Measurements from ENCODE around the gene CHD2. TPM values are rescaled to one million over a fixed set of nuclear protein-coding genes. Genes with fewer than 3 reads are reported as not detected.

Gene CHD2
- total and polyA plus RNA-seq, 4 donors = 38.0 to 144 (median 81.5) TPM

GRCh38 chr15:93072411-93073394 lies 172.6 kb downstream of the CHD2 start:
- Histone ChIP-seq H3K4me3 (ENCODE audit: low read length in 2 of 2) (peak overlapping the region; percentile 64 to 72), H3K27me3 (ENCODE audit: control insufficient read depth in 1 of 2, insufficient read depth in 2 of 2, low read length in 1 of 2) (no peaks in the 10 kb centered on the region), H3K36me3 (ENCODE audit: control insufficient read depth in 1 of 2, insufficient read depth in 2 of 2, low read length in 1 of 2) (no peaks in the 10 kb centered on the region), H3K4me1 (ENCODE audit: control insufficient read depth in 1 of 2, insufficient read depth in 2 of 2, low read length in 2 of 2) (no peaks in the 10 kb centered on the region), H3K27ac (ENCODE audit: low read depth in 1 of 2, low read length in 2 of 2) (peak overlapping the region in 1 of 2 donors; percentile 11), H3K9me3 (ENCODE audit: control insufficient read depth, low read length) (no peaks in the 10 kb centered on the region)
- intact Hi-C loops (cut with DNase I) = loop anchor here (5.0 kb wide), 3 partner anchors 35 to 270 kb away; no protein-coding TSS in a partner anchor
- 0 to 1% methylated on average over 79 to 96 of the region's 96 CpGs for WGBS, 2 donors
- DNase-seq (peak; percentile 87 to 96), ATAC-seq (ENCODE audit: low FRiP score) (peak; percentile 89)

DNA sequence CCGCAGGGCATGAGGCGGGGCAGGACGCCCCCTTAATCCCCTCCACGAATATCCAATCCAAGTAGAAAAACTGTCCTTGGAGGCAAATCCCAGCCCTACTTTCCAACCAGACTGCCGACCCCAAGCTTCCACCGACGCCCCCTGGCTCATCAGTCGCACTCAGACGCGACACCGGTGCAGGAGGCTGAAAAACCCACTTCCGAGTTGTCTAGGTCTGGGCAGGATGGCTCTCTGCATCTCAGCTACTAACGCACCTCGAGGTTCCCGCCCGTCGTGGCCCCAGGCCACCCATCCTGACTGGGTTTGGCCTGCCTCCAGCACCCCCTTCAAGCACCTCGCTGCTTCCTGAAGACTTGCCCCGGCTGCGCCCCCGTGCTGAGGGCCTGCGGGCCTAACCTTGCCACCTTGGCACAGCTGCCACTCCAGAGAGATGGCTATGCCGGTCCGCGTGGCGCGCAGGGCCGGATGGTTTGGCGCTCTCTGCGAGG lies 173.4 kb downstream of the CHD2 start:
- H3K27me3 ChIP-seq (ENCODE audit: control insufficient read depth in 1 of 2, insufficient read depth in 2 of 2, low read length in 1 of 2) = no peaks in the 10 kb centered on the region
- no peak overlapping the region for H3K4me3 ChIP-seq (ENCODE audit: low read length in 2 of 2)
- no peak overlapping the region for H3K27ac ChIP-seq (ENCODE audit: low read depth in 1 of 2, low read length in 2 of 2)
- WGBS, 2 donors = 55 to 57% methylated on average over 30 of the region's 30 CpGs
- no peaks in the 10 kb centered on the region for H3K36me3 ChIP-seq (ENCODE audit: control insufficient read depth in 1 of 2, insufficient read depth in 2 of 2, low read length in 1 of 2)
- H3K9me3 ChIP-seq (ENCODE audit: control insufficient read depth, low read length) = no peaks in the 10 kb centered on the region
- ATAC-seq (ENCODE audit: low FRiP score) = no peak
- no peaks in the 10 kb centered on the region for H3K4me1 ChIP-seq (ENCODE audit: control insufficient read depth in 1 of 2, insufficient read depth in 2 of 2, low read length in 2 of 2)
- intact Hi-C loops (cut with DNase I) = loop anchor here (5.0 kb wide), 3 partner anchors 36 to 271 kb away; no protein-coding TSS in a partner anchor
- no peak for DNase-seq

DNA sequence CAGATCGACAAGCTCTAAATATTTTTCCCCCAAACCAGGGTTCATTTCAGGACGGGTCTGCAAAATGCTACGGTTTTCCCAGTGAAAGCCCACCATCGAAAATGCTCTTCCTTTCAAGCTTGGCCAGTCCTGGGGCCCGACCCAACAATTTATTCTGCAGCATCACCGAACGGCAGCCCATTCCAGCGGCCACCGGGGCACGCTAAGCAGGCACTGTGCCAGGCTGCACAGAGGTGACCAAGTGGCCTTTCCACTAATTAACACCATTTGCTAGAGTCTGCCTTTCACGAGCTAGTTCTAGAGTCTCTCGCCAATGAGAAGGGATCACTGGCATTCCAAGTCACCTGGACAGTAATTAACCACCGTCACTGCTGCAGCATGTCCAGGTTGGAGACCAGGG lies 174.5 kb downstream of the CHD2 start:
- DNase-seq (no peak), ATAC-seq (ENCODE audit: low FRiP score) (no peak)
- Histone ChIP-seq H3K27me3 (ENCODE audit: control insufficient read depth in 1 of 2, insufficient read depth in 2 of 2, low read length in 1 of 2) (no peaks in the 10 kb centered on the region), H3K4me1 (ENCODE audit: control insufficient read depth in 1 of 2, insufficient read depth in 2 of 2, low read length in 2 of 2) (no peaks in the 10 kb centered on the region), H3K4me3 (ENCODE audit: low read length in 2 of 2) (no peak overlapping the region), H3K9me3 (ENCODE audit: control insufficient read depth, low read length) (no peaks in the 10 kb centered on the region), H3K27ac (ENCODE audit: low read depth in 1 of 2, low read length in 2 of 2) (no peak overlapping the region), H3K36me3 (ENCODE audit: control insufficient read depth in 1 of 2, insufficient read depth in 2 of 2, low read length in 1 of 2) (no peaks in the 10 kb centered on the region)
- intact Hi-C loops (cut with DNase I) = loop anchor here (5.0 kb wide), 3 partner anchors 37 to 272 kb away; no protein-coding TSS in a partner anchor
- 90 to 92% methylated on average over 13 of the region's 13 CpGs for WGBS, 2 donors

GRCh38 chr15:93076217-93076616 lies 176.1 kb downstream of the CHD2 start:
- Histone ChIP-seq H3K27me3 (ENCODE audit: control insufficient read depth in 1 of 2, insufficient read depth in 2 of 2, low read length in 1 of 2) (no peaks in the 10 kb centered on the region), H3K4me1 (ENCODE audit: control insufficient read depth in 1 of 2, insufficient read depth in 2 of 2, low read length in 2 of 2) (no peaks in the 10 kb centered on the region), H3K9me3 (ENCODE audit: control insufficient read depth, low read length) (no peaks in the 10 kb centered on the region), H3K36me3 (ENCODE audit: control insufficient read depth in 1 of 2, insufficient read depth in 2 of 2, low read length in 1 of 2) (no peaks in the 10 kb centered on the region), H3K4me3 (ENCODE audit: low read length in 2 of 2) (no peak overlapping the region), H3K27ac (ENCODE audit: low read depth in 1 of 2, low read length in 2 of 2) (no peak overlapping the region)
- intact Hi-C loops (cut with DNase I) = no loop called here
- ATAC-seq (ENCODE audit: low FRiP score) = no peak
- no peak for DNase-seq
- 68 to 86% methylated on average over 1 of the region's 1 CpG for WGBS, 2 donors

GRCh38 chr15:93076875-93077274 lies 176.8 kb downstream of the CHD2 start:
- Histone ChIP-seq H3K27me3 (ENCODE audit: control insufficient read depth in 1 of 2, insufficient read depth in 2 of 2, low read length in 1 of 2) (no peaks in the 10 kb centered on the region), H3K4me3 (ENCODE audit: low read length in 2 of 2) (no peak overlapping the region), H3K9me3 (ENCODE audit: control insufficient read depth, low read length) (no peaks in the 10 kb centered on the region), H3K36me3 (ENCODE audit: control insufficient read depth in 1 of 2, insufficient read depth in 2 of 2, low read length in 1 of 2) (no peaks in the 10 kb centered on the region), H3K27ac (ENCODE audit: low read depth in 1 of 2, low read length in 2 of 2) (no peak overlapping the region), H3K4me1 (ENCODE audit: control insufficient read depth in 1 of 2, insufficient read depth in 2 of 2, low read length in 2 of 2) (no peaks in the 10 kb centered on the region)
- DNase-seq (peak in 1 of 2 donors; percentile 16), ATAC-seq (ENCODE audit: low FRiP score) (no peak)
- intact Hi-C loops (cut with DNase I) = no loop called here
- WGBS, 2 donors = 94 to 95% methylated on average over 5 of the region's 5 CpGs

Small RNA genes within 50 kb of the gene (microRNA-seq; reads per million reads assigned to microRNA genes)
- gene MIR3175 = 0 to 0.60 reads per million in 2 donors

Other genes with a start within 250 kb of the CHD2 start
- 10 to 100 TPM; 10.3 to 16.0 TPM for gene FAM174B, start 244.5 kb upstream of the CHD2 start, total RNA-seq
- 1 to 10 TPM in 1 of 2 donors, not detected in 1; 3.3 TPM for gene FAM174B, start 244.5 kb upstream of the CHD2 start, polyA plus RNA-seq
- 10 to 100 TPM; 25.3 to 50.3 TPM for gene RGMA, start 188.9 kb downstream of the CHD2 start, total RNA-seq
- gene RGMA, start 188.9 kb downstream of the CHD2 start, polyA plus RNA-seq = 10 to 100 TPM in 1 of 2 donors, 1 to 10 TPM in 1; 4.4 to 13.4 TPM